Keratinocyte (primary cell): ENCODE measurements around the gene DONSON.

Source experiments
- EZH2 ChIP-seq: IDR thresholded peaks from one replicate; pipeline ENCODE4 v1.6.1; 2012; ENCODE audit warnings: inconsistent platforms, mild to moderate bottlenecking, low read length, moderate library complexity
- TF ChIP-seq, protein P1 (sequence below), 3 experiments: IDR thresholded peaks in 1 of 3; conservative IDR thresholded peaks in 1 of 3; optimal IDR thresholded peaks in 1 of 3; 2 replicates in 2 of 3; 3 replicates in 1 of 3; pipeline versions ENCODE3 to v1.5.1; 2011; ENCODE audit warnings: low read length in 3 of 3, mild to moderate bottlenecking in 3 of 3, moderate library complexity in 2 of 3, control low read depth in 1 of 3, inconsistent platforms in 1 of 3; ENCODE audit not compliant: insufficient read depth in 2 of 3; ENCODE audit errors: extremely low read depth in 1 of 3

DNA sequence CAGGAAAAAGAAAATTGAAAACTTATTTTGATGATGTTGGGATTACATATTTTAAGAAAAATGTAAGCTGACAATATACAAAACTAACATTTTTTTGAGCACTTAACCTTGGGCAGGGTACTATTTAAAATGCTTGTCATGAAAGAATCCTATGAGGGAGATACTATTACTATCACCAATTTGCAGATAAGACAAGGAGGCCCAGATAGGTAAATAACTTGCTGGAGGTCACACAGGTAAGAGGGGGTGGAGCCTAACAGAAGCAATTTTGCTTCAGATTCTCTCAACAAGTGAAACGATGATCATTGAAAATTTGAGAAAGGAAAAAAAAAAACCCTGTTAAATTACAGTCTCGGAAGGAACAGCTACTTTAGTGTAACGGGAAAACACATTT is 47.8 kb downstream of the DONSON start:
- TF ChIP-seq, protein P1, sequence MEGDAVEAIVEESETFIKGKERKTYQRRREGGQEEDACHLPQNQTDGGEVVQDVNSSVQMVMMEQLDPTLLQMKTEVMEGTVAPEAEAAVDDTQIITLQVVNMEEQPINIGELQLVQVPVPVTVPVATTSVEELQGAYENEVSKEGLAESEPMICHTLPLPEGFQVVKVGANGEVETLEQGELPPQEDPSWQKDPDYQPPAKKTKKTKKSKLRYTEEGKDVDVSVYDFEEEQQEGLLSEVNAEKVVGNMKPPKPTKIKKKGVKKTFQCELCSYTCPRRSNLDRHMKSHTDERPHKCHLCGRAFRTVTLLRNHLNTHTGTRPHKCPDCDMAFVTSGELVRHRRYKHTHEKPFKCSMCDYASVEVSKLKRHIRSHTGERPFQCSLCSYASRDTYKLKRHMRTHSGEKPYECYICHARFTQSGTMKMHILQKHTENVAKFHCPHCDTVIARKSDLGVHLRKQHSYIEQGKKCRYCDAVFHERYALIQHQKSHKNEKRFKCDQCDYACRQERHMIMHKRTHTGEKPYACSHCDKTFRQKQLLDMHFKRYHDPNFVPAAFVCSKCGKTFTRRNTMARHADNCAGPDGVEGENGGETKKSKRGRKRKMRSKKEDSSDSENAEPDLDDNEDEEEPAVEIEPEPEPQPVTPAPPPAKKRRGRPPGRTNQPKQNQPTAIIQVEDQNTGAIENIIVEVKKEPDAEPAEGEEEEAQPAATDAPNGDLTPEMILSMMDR (optimal IDR thresholded peaks at IDR 0.05 in 1 of 3, IDR thresholded peaks at IDR 0.05 in 1 of 3, conservative IDR thresholded peaks at IDR 0.05 in 1 of 3; ENCODE audit: extremely low read depth in 1 of 3, insufficient read depth in 2 of 3, low read length in 3 of 3) = no peak
- no peak for TF ChIP-seq EZH2
